T47D (cell line): ENCODE data around the gene HNRNPA3.
"Not testable (repeated sequence)": the region's sequence is repeated elsewhere in the genome, so short reads cannot be mapped to it uniquely, and the experiment has no call there.

ENCODE experiments used
- DNase-seq, 2 experiments: peaks; one replicate each; pipeline versions ENCODE4 v3.0.0 to v3.0.0-alpha.2; 2011 to 2012; ENCODE audit warnings: low read depth in 1 of 2, low spot score in 1 of 2
- JUND ChIP-seq: IDR thresholded peaks from 2 replicates; pipeline ENCODE4 v1.6.1; 2012; ENCODE audit warnings: low read depth
- in situ Hi-C: cut with HindIII; loops from 2 replicates; pipeline ENCODE4 v1.10.0; 2016; ENCODE audit warnings: low sequenced_read_pairs, low pct_unique_long_range_greater_than_20kb

Gene HNRNPA3

DNA sequence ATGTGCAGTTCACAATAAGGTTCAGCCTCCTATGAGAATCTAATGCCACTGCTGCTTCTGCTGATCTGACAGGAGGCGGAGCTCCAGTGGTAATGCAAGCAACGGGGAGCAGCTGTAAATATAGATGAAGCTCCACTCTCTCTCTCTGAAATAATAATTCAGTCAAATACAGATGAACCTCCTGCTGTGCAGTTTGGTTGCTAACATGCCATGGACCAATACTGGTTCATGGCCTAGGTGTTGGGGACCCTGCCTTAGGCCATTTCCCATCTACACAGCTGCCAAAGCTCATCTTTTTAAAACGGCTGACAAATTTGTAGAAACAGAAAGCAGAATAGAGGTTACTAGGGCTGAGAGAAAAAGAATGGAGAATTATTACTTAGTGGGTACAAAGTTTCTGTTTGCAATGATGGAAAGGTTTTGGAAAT is 10.7 kb upstream of the HNRNPA3 start:
- in situ Hi-C loops = no loop called here
- DNase-seq = no peak
- TF ChIP-seq JUND = no peak

DNA sequence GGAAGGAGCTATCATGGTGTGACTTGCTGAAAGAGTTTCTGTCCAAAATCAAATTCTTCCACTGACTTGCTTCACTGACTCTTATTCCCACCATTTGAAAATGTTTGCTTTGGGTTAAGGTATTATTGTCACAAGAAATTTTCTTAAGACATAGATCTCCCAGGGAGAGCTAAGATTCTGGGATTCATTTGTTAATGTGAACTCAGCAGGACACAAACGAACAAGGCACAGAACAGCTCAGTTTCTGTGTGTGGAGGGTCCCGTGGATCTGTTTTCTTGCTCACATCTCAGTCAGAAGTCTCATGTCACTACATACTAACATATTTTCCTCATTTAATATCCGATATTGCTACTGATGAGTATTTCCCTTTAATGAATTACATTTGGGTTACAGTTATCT is 8.2 kb upstream of the HNRNPA3 start:
- no peak for DNase-seq
- no peak for TF ChIP-seq JUND
- in situ Hi-C loops = no loop called here

GRCh38 chr2:177207101-177207500 is 5.5 kb upstream of the HNRNPA3 start:
- TF ChIP-seq JUND = no peak
- no peak for DNase-seq
- in situ Hi-C loops = no loop called here

- in situ Hi-C loops = no loop called here
- no peak for TF ChIP-seq JUND
- DNase-seq = no peak
These were observed 1.4 kb upstream of the HNRNPA3 start for GRCh38 chr2:177211169-177211568.

- in situ Hi-C loops = no loop called here
- DNase-seq = no peak
- TF ChIP-seq JUND = no peak
These were observed 953 bp upstream of the HNRNPA3 start for GRCh38 chr2:177211576-177212105.

- in situ Hi-C loops = no loop called here
These were observed 580 bp downstream of the HNRNPA3 start for GRCh38 chr2:177212891-177213856.

GRCh38 chr2:177217247-177217843 is 4.8 kb downstream of the HNRNPA3 start:
- no peak for DNase-seq
- in situ Hi-C loops = no loop called here
- TF ChIP-seq JUND = no peak

More at GRCh38 chr2:177212891-177213856, 580 bp downstream of the HNRNPA3 start:
- TF ChIP-seq JUND = no peak
- DNase-seq = peak; percentile 66 to 88

- DNase-seq, in situ Hi-C loops: not testable (repeated sequence)
These were observed 7.2 kb downstream of the HNRNPA3 start for GRCh38 chr2:177219787-177220186.

- no peak for DNase-seq
- in situ Hi-C loops = no loop called here
- no peak for TF ChIP-seq JUND
These were observed 8.9 kb downstream of the HNRNPA3 start for GRCh38 chr2:177221534-177221933.

DNA sequence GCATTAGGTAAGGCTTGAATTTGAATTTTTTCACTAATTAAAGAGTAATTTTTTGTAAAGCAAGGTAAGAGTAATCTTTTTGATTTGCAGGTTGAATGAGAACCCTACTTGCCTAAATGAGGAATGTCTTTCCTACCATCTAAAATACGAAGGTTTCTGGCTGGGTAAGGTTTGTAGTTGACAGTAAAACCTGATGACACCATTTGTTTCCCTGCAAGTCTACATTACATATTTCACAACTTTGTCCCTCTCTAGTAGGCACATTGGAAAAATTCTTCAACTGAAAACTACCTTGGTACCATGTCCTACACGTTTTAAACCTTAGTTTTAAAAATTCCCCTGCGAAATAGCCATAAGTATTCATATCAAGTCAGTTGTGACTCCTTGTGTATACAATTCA is 9.4 kb downstream of the HNRNPA3 start:
- no peak for DNase-seq
- in situ Hi-C loops = no loop called here
- no peak for TF ChIP-seq JUND

DNA sequence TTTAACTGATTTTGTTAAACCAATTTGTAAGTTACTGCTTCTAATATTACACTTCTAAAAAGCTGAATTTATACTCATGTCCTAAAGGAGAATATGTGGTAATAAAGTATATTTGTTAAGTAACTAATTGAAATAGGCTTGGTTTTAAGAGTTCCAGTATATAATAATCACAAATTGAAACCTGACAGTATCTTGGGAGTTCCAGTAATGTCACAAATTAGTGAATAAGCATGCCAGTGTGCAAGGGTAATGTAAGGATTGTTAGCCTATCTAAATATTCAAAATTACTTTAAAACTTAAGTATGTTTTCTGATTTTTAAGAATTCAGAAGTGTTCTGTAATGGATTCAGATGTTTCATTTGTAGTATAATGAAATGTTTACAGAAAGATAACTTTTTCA is 10.8 kb downstream of the HNRNPA3 start:
- in situ Hi-C loops, DNase-seq: not testable (repeated sequence)

DNA sequence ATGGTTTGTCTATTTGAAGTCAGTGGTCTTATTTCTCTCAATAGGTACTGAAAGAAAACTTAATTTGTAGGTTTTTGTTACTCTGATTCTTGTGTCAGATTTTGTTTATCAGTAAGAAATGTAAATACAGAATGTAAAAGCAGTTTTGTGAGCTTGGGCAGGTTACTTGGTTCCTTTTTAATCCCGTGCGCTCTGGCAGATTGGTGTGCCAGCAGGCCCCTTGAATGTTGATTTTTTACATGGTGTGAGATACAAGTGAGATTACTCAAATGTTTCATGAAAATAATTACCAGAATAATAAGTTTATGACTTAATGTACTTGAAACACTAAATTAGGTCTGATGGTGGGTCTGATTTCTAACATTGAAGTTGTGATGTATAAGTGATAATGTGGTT is 13.4 kb downstream of the HNRNPA3 start:
- no peak for DNase-seq
- TF ChIP-seq JUND = no peak
- in situ Hi-C loops = no loop called here
